Fibroblast of the aortic adventitia (primary cell): ENCODE measurements around the gene VCAM1. TPM values are rescaled to one million over a fixed set of nuclear protein-coding genes. Genes with fewer than 3 reads are reported as not detected.
A peak's percentile ranks its signal among the peaks of the same experiment; 100 is the strongest.
"Not testable (repeated sequence)": the region's sequence is repeated elsewhere in the genome, so short reads cannot be mapped to it uniquely, and the experiment has no call there.

Experiments used
- DNase-seq: peaks from one replicate; pipeline ENCODE4 v3.0.0-alpha.2; 2010; ENCODE audit warnings: low read depth
- H3K4me3 ChIP-seq: 2 replicates; pipeline ENCODE4 v1.5.1; 2011; ENCODE audit warnings: low read depth, mild to moderate bottlenecking, control low read depth, low read length, moderate library complexity
- total RNA-seq: library from RNA; depleted of rRNA; stranded (reverse); fragments of >200 nt; gene quantifications from 2 replicates; pipeline ENCODE4 v1.2.3, GENCODE V29; 2012; ENCODE audit warnings: low replicate concordance
- TF ChIP-seq, protein P1 (sequence below): IDR thresholded peaks from 2 replicates; pipeline ENCODE4 v1.5.1; 2011; ENCODE audit warnings: mild to moderate bottlenecking, low read length, control low read depth, inconsistent platforms; ENCODE audit not compliant: insufficient read depth

Gene VCAM1
- total RNA-seq, 1 donor: 0.63 TPM

DNA sequence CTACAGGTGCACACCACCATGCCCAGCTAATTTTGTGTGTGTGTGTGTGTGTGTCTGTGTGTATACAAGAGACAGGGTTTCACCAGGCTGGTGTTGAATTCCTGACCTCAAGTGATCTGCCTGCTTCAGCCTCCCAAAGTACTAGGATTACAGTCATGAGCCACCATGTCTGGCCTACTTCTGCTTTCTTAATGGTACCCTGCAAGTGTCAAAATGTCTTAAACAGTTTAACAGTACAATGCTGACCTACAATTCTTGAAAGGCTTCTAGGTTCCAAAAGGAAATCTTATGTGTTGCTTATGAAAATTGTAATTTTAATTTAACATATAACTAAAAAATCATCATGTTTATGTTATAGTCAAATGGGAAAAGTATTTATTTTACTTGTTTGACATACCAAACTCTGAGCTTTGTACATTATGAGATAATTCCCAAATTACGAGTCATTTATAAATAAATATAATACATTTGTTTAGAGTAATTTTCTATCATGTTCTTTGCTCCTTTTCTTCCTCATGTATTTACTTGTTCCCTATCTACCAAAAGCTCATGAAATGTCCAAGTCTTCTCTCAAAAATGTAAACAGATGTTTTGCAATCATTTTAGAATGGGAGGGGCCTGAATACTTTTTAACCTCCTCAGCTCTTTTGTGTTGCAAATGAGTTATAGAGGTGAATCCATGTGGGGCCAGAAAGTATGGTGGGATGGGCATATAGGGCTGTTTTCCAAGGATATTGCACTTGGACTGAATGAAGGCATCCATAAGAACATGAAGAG lies 8.4 kb upstream of the VCAM1 start:
- TF ChIP-seq, protein P1, sequence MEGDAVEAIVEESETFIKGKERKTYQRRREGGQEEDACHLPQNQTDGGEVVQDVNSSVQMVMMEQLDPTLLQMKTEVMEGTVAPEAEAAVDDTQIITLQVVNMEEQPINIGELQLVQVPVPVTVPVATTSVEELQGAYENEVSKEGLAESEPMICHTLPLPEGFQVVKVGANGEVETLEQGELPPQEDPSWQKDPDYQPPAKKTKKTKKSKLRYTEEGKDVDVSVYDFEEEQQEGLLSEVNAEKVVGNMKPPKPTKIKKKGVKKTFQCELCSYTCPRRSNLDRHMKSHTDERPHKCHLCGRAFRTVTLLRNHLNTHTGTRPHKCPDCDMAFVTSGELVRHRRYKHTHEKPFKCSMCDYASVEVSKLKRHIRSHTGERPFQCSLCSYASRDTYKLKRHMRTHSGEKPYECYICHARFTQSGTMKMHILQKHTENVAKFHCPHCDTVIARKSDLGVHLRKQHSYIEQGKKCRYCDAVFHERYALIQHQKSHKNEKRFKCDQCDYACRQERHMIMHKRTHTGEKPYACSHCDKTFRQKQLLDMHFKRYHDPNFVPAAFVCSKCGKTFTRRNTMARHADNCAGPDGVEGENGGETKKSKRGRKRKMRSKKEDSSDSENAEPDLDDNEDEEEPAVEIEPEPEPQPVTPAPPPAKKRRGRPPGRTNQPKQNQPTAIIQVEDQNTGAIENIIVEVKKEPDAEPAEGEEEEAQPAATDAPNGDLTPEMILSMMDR: no peak
- H3K4me3 ChIP-seq: no peak overlapping the region
- DNase-seq: peak; percentile 48

GRCh38 chr1:100713027-100713426 lies 6.5 kb upstream of the VCAM1 start:
- not testable (repeated sequence) for H3K4me3 ChIP-seq, DNase-seq

DNA sequence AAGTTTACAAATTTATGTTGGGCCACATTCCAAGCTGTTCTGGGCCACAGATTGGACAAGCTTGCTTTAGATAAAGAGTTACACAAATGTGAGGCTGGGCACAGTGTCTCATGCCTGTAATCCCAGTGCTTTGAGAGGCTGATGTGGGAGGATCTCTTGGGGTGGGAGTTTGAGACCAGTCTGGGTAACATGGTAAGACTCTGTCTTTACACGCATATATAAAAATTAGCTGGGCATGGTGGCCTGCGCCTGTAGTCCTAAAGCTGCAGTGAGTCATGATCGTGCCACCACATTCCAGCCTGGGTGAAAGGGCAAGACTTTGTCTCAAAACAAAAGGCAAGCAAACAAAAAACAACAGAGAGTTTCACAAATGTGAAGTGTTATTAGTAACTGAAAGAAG lies 5.9 kb upstream of the VCAM1 start:
- TF ChIP-seq, protein P1: no peak
- H3K4me3 ChIP-seq: no peak overlapping the region

GRCh38 chr1:100714599-100714998 lies 4.9 kb upstream of the VCAM1 start:
- H3K4me3 ChIP-seq: no peak overlapping the region
- no peak for DNase-seq
- TF ChIP-seq, protein P1: no peak

More for the DNA sequence above, 5.9 kb upstream of the VCAM1 start:
- no peak for DNase-seq

- no peak overlapping the region for H3K4me3 ChIP-seq
- TF ChIP-seq, protein P1: no peak
- DNase-seq: no peak
These were observed 2.3 kb upstream of the VCAM1 start for GRCh38 chr1:100717218-100717617.

DNA sequence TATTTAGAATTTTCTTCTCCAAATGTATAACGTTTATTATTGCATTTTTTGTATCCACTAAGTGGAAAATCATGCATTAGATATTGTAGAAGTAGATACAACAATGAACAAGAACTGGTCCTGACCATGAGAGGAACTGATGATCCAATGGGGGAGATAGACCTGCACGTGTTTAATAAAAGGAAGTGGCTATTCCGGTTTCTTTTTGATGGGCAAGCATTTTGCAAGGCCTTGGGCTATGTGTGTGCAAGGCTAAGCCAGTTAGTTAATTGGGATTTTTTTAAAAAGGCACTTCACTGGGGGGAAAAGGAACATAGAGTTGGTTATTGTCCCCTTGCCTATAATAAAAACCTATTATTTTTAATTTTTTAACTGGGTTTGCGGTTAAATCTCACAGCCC lies 961 bp upstream of the VCAM1 start:
- no peak overlapping the region for H3K4me3 ChIP-seq
- TF ChIP-seq, protein P1: no peak
- DNase-seq: no peak

- no peak for DNase-seq
- TF ChIP-seq, protein P1: no peak
- H3K4me3 ChIP-seq: no peak overlapping the region
These were observed 559 bp downstream of the VCAM1 start for GRCh38 chr1:100720101-100720500.
